HT1080 (cell line): Measurements from ENCODE around the gene BMP2K. TPM values are rescaled to one million over a fixed set of nuclear protein-coding genes. Genes with fewer than 3 reads are reported as not detected.

Experiments
- DNase-seq: peaks from one replicate; pipeline ENCODE4 v3.0.0-alpha.2; 2015; ENCODE audit warnings: low read depth
- polyA plus RNA-seq, 2 experiments: library from polyadenylated mRNA; depleted of rRNA; stranded (reverse); fragments of >200 nt; gene quantifications; 2 replicates each; pipeline ENCODE4 v1.2.3, GENCODE V29; 2015
- total RNA-seq: library from RNA; depleted of rRNA; stranded (reverse); fragments of >200 nt; shearing (Covaris generic); gene quantifications from 2 replicates; pipeline ENCODE4 v1.2.3, GENCODE V29; 2014; rRNA removed

BMP2K gene
- 25.3 and 35.6 TPM in 2 replicates for total RNA-seq
- polyA plus RNA-seq (2015; cell fraction: cytosol; rRNA removed), result 18.2 and 22.6 TPM in 2 replicates
- polyA plus RNA-seq (2015; cell fraction: nucleus; rRNA removed), result 31.8 and 34.0 TPM in 2 replicates

- DNase-seq, result no peak
Measured at GRCh38 chr4:78776079-78776728, at the start of gene BMP2K. BMP2K (plus strand) TSS chr4:78776350; CDS start chr4:78776544, 194 bp downstream.

GRCh38 chr4:78726546-78726945 lies 49.6 kb upstream of the BMP2K start:
- DNase-seq, result no peak

- no peak for DNase-seq
Measured at GRCh38 chr4:78732332-78733104, 43.6 kb upstream of the BMP2K start.

GRCh38 chr4:78734441-78735162 lies 41.5 kb upstream of the BMP2K start:
- DNase-seq, result no peak

- no peak for DNase-seq
Measured at GRCh38 chr4:78735697-78736096, 40.5 kb upstream of the BMP2K start.

- DNase-seq, result no peak
Measured at GRCh38 chr4:78737035-78737434, 39.1 kb upstream of the BMP2K start.

GRCh38 chr4:78737973-78738372 lies 38.2 kb upstream of the BMP2K start:
- DNase-seq, result no peak

GRCh38 chr4:78742300-78742699 lies 33.9 kb upstream of the BMP2K start:
- no peak for DNase-seq

- DNase-seq, result no peak
Measured at GRCh38 chr4:78747475-78747922, 28.7 kb upstream of the BMP2K start.

GRCh38 chr4:78748381-78748780 lies 27.8 kb upstream of the BMP2K start:
- DNase-seq, result no peak

GRCh38 chr4:78749258-78749971 lies 26.7 kb upstream of the BMP2K start:
- DNase-seq, result no peak

GRCh38 chr4:78749972-78750727 lies 26.0 kb upstream of the BMP2K start:
- DNase-seq, result no peak

- DNase-seq, result no peak
Measured at GRCh38 chr4:78753091-78753490, 23.1 kb upstream of the BMP2K start.

- DNase-seq, result peak; percentile 35
Measured at GRCh38 chr4:78754872-78755271, 21.3 kb upstream of the BMP2K start.

- no peak for DNase-seq
Measured at GRCh38 chr4:78756137-78756536, 20.0 kb upstream of the BMP2K start.

- no peak for DNase-seq
Measured at GRCh38 chr4:78756776-78757175, 19.4 kb upstream of the BMP2K start.

- no peak for DNase-seq
Measured at GRCh38 chr4:78757574-78757973, 18.6 kb upstream of the BMP2K start.

- no peak for DNase-seq
Measured at GRCh38 chr4:78758085-78758484, 18.1 kb upstream of the BMP2K start.

- DNase-seq, result no peak
Measured at GRCh38 chr4:78762529-78762928, 13.6 kb upstream of the BMP2K start.

GRCh38 chr4:78763251-78763650 lies 12.9 kb upstream of the BMP2K start:
- no peak for DNase-seq
